GM18858 (cell line): ENCODE measurements around the gene CCT2.

Experiments used
- ATAC-seq: cut with Tn5 transposase; IDR thresholded peaks from one replicate; pipeline ENCODE4 v1.9.1; 2021; ENCODE audit not compliant: unreplicated experiment

The CCT2 gene

GRCh38 chr12:69641546-69641945 is 56.3 kb downstream of the CCT2 start:
- ATAC-seq, result no peak

GRCh38 chr12:69642531-69642930 is 57.3 kb downstream of the CCT2 start:
- ATAC-seq, result no peak

- ATAC-seq, result no peak
Observed at GRCh38 chr12:69644511-69644910, 59.3 kb downstream of the CCT2 start.

GRCh38 chr12:69645031-69645430 is 59.8 kb downstream of the CCT2 start:
- no peak for ATAC-seq

- no peak for ATAC-seq
Observed at GRCh38 chr12:69647178-69647577, 61.9 kb downstream of the CCT2 start.

GRCh38 chr12:69648476-69648875 is 63.2 kb downstream of the CCT2 start:
- no peak for ATAC-seq

- ATAC-seq, result no peak
Observed at GRCh38 chr12:69649529-69649928, 64.3 kb downstream of the CCT2 start.
